HAP-1 (cell line): ENCODE data around the gene TXK.
A peak's percentile ranks its signal among the peaks of the same experiment; 100 is the strongest.

ENCODE experiments used
- DNase-seq, 2 experiments: peaks; one replicate each; pipeline ENCODE4 v3.0.0-alpha.2; 2016 to 2020; ENCODE audit warnings: low spot score in 2 of 2
- H3K27me3 ChIP-seq: fragments of 250-450 bp; sonication (Bioruptor Pico); 2 replicates; pipeline ENCODE4 v1.5.1; 2020; ENCODE audit warnings: low read depth, mild to moderate bottlenecking, moderate library complexity
- H3K36me3 ChIP-seq: fragments of 250-450 bp; sonication (Bioruptor Pico); replicated peaks from 2 replicates; pipeline ENCODE4 v1.5.1; 2020; ENCODE audit warnings: mild to moderate bottlenecking
- H3K4me1 ChIP-seq: fragments of 250-450 bp; sonication (Bioruptor Pico); 2 replicates; pipeline ENCODE4 v1.5.1; 2020; ENCODE audit warnings: mild to moderate bottlenecking
- H3K4me3 ChIP-seq: fragments of 250-450 bp; sonication (Bioruptor Pico); 2 replicates; pipeline ENCODE4 v1.5.1; 2020; ENCODE audit warnings: mild to moderate bottlenecking, moderate library complexity
- H3K9me3 ChIP-seq: fragments of 250-450 bp; sonication (Bioruptor Pico); 2 replicates; pipeline ENCODE4 v1.5.1; 2020; ENCODE audit warnings: mild to moderate bottlenecking, moderate library complexity
- in situ Hi-C: fragments of 300-500 bp; cut with MboI; formaldehyde crosslinking; loops from 3 replicates; pipeline ENCODE4 v1.14.3; 2020; ENCODE audit warnings: low sequenced_read_pairs, inconsistent platforms, mixed read lengths

The TXK gene

GRCh38 chr4:48047421-48047844 is 86.6 kb downstream of the TXK start:
- Histone ChIP-seq H3K4me3 (no peak overlapping the region), H3K36me3 (no peaks in the 10 kb centered on the region), H3K9me3 (no peaks in the 10 kb centered on the region), H3K4me1 (peaks cover 7% of the 10 kb centered on the region), H3K27me3 (no peaks in the 10 kb centered on the region)
- no peak for DNase-seq
- in situ Hi-C loops: no loop called here

- H3K36me3 ChIP-seq: no peaks in the 10 kb centered on the region
- DNase-seq: no peak
- in situ Hi-C loops: no loop called here
- H3K4me3 ChIP-seq: no peak overlapping the region
- no peaks in the 10 kb centered on the region for H3K27me3 ChIP-seq
- peaks cover 15% of the 10 kb centered on the region for H3K4me1 ChIP-seq
- no peaks in the 10 kb centered on the region for H3K9me3 ChIP-seq
Measured at GRCh38 chr4:48046059-48046458, 88.0 kb downstream of the TXK start.

GRCh38 chr4:48044298-48044697 is 89.8 kb downstream of the TXK start:
- no peaks in the 10 kb centered on the region for H3K36me3 ChIP-seq
- H3K4me1 ChIP-seq: peaks cover 15% of the 10 kb centered on the region
- no peak overlapping the region for H3K4me3 ChIP-seq
- in situ Hi-C loops: no loop called here
- DNase-seq: no peak
- no peaks in the 10 kb centered on the region for H3K9me3 ChIP-seq
- no peaks in the 10 kb centered on the region for H3K27me3 ChIP-seq

- Histone ChIP-seq H3K4me3 (no peak overlapping the region), H3K9me3 (no peaks in the 10 kb centered on the region), H3K4me1 (peaks cover 15% of the 10 kb centered on the region), H3K27me3 (no peaks in the 10 kb centered on the region), H3K36me3 (no peaks in the 10 kb centered on the region)
- in situ Hi-C loops: no loop called here
- no peak for DNase-seq
Measured at GRCh38 chr4:48043504-48043903, 90.5 kb downstream of the TXK start.

GRCh38 chr4:48042979-48043461 is 91.0 kb downstream of the TXK start:
- Histone ChIP-seq H3K9me3 (no peaks in the 10 kb centered on the region), H3K36me3 (no peaks in the 10 kb centered on the region), H3K4me1 (peaks cover 15% of the 10 kb centered on the region), H3K4me3 (no peak overlapping the region), H3K27me3 (no peaks in the 10 kb centered on the region)
- no peak for DNase-seq
- in situ Hi-C loops: no loop called here

GRCh38 chr4:48041535-48042137 is 92.4 kb downstream of the TXK start:
- no peaks in the 10 kb centered on the region for H3K36me3 ChIP-seq
- peaks cover 15% of the 10 kb centered on the region for H3K4me1 ChIP-seq
- in situ Hi-C loops: no loop called here
- H3K4me3 ChIP-seq: no peak overlapping the region
- no peaks in the 10 kb centered on the region for H3K9me3 ChIP-seq
- DNase-seq: no peak
- H3K27me3 ChIP-seq: no peaks in the 10 kb centered on the region

DNA sequence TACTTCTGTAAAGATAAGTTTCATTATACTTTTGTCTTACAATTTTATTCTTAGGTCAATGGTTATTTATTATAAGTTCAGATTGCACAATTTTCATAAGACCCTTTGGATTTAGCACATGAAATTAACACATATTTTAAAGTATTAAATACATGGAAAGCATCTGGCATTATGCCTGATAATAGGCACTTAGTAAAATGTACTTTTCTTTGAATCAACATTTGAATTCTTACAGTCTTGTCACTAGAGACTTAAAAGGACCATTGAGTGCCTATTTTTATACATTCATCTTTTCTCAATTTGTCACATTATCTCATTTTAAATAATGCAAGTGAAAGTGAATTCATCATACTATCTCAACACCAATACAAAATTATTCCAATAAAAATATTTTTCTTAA is 94.5 kb downstream of the TXK start:
- Histone ChIP-seq H3K36me3 (no peaks in the 10 kb centered on the region), H3K27me3 (no peaks in the 10 kb centered on the region), H3K9me3 (no peaks in the 10 kb centered on the region), H3K4me3 (no peak overlapping the region), H3K4me1 (peaks cover 15% of the 10 kb centered on the region)
- in situ Hi-C loops: no loop called here
- DNase-seq: no peak

DNA sequence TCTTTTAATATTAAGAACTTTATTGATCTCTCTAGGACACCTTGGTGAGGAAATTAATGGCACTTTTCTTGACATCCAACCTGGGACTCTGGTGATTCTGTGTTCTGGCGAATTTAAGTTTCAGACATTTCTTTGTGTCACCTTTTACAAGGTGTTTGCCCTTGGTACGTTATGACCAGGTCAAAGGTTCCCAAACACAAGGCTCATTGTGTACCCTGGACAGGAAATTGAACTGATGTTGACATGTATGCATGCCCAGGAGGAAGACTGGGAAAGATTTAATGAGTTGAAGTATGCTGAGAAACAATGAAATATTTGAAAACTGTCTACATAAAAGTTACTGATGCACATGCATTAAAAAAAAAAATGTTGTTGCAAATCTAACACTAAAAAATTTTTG is 95.4 kb downstream of the TXK start:
- Histone ChIP-seq H3K4me1 (peaks cover 15% of the 10 kb centered on the region), H3K9me3 (no peaks in the 10 kb centered on the region), H3K4me3 (no peak overlapping the region), H3K27me3 (no peaks in the 10 kb centered on the region), H3K36me3 (no peaks in the 10 kb centered on the region)
- no peak for DNase-seq
- in situ Hi-C loops: no loop called here

DNA sequence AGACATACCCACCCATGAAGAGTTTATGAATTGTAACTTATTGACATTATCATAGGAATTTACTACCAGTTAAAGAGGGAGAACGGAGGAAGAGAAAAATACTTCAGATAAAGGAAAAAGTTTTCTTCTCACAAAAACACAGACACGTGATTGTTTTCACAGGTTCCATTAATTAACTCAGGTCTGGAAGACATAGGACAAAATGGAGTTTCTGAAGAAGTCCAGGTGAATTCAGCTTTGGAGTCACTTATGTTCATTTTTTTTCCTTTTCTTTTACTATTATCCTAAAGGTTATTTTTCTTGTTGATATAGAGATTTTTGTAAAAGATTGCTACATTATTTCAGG is 97.0 kb downstream of the TXK start:
- in situ Hi-C loops: no loop called here
- no peak for DNase-seq

DNA sequence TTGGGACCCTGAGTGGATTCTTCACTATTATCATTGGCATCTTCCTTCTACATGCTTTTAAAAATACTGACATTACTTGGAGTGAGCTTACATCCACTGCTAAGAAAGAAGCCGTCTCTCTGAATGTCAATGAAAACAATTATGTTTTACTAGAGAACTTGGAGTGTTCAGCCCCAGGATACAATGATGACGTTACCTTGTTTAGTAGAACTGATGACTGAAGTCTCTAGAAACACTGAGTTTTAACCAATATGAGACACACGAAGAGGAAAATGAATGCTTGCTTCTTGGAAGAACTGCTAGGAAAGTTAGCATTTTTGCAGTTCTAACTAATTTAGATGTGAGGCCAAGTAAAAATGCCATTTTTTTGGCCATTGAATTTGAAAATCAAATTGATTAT is 98.1 kb downstream of the TXK start:
- Histone ChIP-seq H3K27me3 (no peaks in the 10 kb centered on the region), H3K4me3 (no peak overlapping the region), H3K9me3 (no peaks in the 10 kb centered on the region), H3K36me3 (no peaks in the 10 kb centered on the region), H3K4me1 (peaks cover under 1% of the 10 kb centered on the region; the same call in 1 of the 2 replicates)
- no peak for DNase-seq
- in situ Hi-C loops: no loop called here

More for the DNA sequence above, 97.0 kb downstream of the TXK start:
- Histone ChIP-seq H3K4me3 (no peak overlapping the region), H3K36me3 (no peaks in the 10 kb centered on the region), H3K4me1 (peaks cover 6% of the 10 kb centered on the region), H3K27me3 (no peaks in the 10 kb centered on the region), H3K9me3 (no peaks in the 10 kb centered on the region)

- Histone ChIP-seq H3K4me1 (peaks cover 20% of the 10 kb centered on the region), H3K27me3 (no peaks in the 10 kb centered on the region), H3K36me3 (no peaks in the 10 kb centered on the region), H3K4me3 (no peak overlapping the region), H3K9me3 (no peaks in the 10 kb centered on the region)
- in situ Hi-C loops: no loop called here
- peak in 1 of 2 experiments; percentile 55 for DNase-seq
Measured at GRCh38 chr4:48033825-48034413, 100.1 kb downstream of the TXK start.

- no peak overlapping the region for H3K4me3 ChIP-seq
- peaks cover 26% of the 10 kb centered on the region for H3K4me1 ChIP-seq
- H3K9me3 ChIP-seq: no peaks in the 10 kb centered on the region
- no peak for DNase-seq
- no peaks in the 10 kb centered on the region for H3K27me3 ChIP-seq
- in situ Hi-C loops: no loop called here
- H3K36me3 ChIP-seq: no peaks in the 10 kb centered on the region
Measured at GRCh38 chr4:48033412-48033811, 100.6 kb downstream of the TXK start.

DNA sequence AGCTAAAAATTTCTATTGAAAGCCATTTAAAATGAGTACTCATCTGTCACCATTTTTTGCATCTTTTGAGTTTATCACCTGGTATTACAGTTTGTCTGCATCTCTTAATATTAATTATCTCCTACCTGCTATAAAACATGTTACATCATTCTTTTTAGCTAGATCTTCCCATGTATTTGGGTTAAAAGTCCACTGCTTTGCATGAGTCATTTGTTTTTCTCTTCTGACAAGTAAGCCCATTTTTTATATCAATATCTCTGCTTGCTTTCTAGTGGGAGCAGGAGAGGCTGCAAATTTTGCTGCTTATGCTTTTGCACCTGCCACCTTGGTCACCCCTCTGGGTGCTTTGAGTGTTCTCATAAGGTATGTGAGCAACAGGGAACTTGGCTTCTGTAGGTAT is 101.3 kb downstream of the TXK start:
- no peak for DNase-seq
- H3K4me1 ChIP-seq: peaks cover 27% of the 10 kb centered on the region
- in situ Hi-C loops: no loop called here
- H3K27me3 ChIP-seq: no peaks in the 10 kb centered on the region
- H3K9me3 ChIP-seq: no peaks in the 10 kb centered on the region
- no peaks in the 10 kb centered on the region for H3K36me3 ChIP-seq
- H3K4me3 ChIP-seq: no peak overlapping the region

DNA sequence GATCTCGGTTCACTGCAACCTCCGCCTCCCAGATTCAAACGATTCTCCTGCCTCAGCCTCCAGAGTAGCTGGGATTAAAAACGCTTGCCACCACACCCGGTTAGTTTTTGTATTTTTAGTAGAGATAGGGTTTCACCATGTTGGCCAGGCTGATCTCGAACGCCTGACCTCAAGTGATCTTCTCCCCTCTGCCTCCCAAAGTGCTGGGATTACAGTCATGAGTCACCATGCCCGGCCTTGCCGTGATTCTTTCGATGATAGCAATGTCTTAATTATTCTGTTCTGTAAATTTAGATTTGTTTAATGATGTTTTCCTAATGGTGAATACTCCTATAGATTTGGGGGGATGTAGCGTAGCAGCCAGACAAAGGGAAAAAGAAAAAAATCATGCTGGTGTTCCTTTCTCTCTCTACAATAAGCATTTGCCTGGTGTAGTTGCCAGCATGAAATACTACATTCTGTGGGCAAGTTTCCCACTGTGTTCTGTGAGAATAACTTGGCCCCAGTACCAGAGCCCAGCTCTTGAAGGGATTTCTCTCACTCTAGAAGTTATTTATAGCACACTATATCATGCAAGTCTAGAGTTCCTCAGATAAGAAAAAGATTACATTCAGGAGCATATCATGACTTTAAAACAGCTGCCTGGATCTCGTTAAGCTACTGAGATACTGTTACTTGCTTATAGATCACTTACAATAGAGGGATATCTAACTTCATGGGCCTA is 102.1 kb downstream of the TXK start:
- Histone ChIP-seq H3K36me3 (no peaks in the 10 kb centered on the region), H3K9me3 (no peaks in the 10 kb centered on the region), H3K27me3 (no peaks in the 10 kb centered on the region), H3K4me3 (no peak overlapping the region), H3K4me1 (peaks cover 27% of the 10 kb centered on the region)
- no peak for DNase-seq
- in situ Hi-C loops: no loop called here
